GM20431 (cell line): ENCODE results near the gene TMEM163.

ENCODE experiments used
- in situ Hi-C: fragments of 300-500 bp; cut with MseI, MboI; formaldehyde crosslinking; loops from one replicate; pipeline ENCODE4 v1.15.0; 2020; ENCODE audit warnings: low sequenced_read_pairs; ENCODE audit not compliant: unreplicated experiment

TMEM163 gene

GRCh38 chr2:134694411-134694810, 24.4 kb downstream of the TMEM163 start:
- in situ Hi-C loops = no loop called here

- in situ Hi-C loops = no loop called here
Observed at GRCh38 chr2:134693359-134694330, 25.2 kb downstream of the TMEM163 start.

GRCh38 chr2:134692499-134692898, 26.3 kb downstream of the TMEM163 start:
- in situ Hi-C loops = no loop called here

GRCh38 chr2:134690629-134691215, 28.1 kb downstream of the TMEM163 start:
- in situ Hi-C loops = no loop called here

GRCh38 chr2:134689315-134689714, 29.5 kb downstream of the TMEM163 start:
- in situ Hi-C loops = no loop called here

- in situ Hi-C loops = no loop called here
Observed at GRCh38 chr2:134685967-134686366, 32.8 kb downstream of the TMEM163 start.

GRCh38 chr2:134683561-134684112, 35.2 kb downstream of the TMEM163 start:
- in situ Hi-C loops = no loop called here

GRCh38 chr2:134682726-134683125, 36.1 kb downstream of the TMEM163 start:
- in situ Hi-C loops = no loop called here

- in situ Hi-C loops = no loop called here
Observed at GRCh38 chr2:134681201-134681600, 37.6 kb downstream of the TMEM163 start.

GRCh38 chr2:134679745-134680144, 39.1 kb downstream of the TMEM163 start:
- in situ Hi-C loops = no loop called here

- in situ Hi-C loops = no loop called here
Observed at GRCh38 chr2:134679294-134679693, 39.5 kb downstream of the TMEM163 start.

- in situ Hi-C loops = no loop called here
Observed at GRCh38 chr2:134677856-134678756, 40.7 kb downstream of the TMEM163 start.

GRCh38 chr2:134676960-134677359, 41.8 kb downstream of the TMEM163 start:
- in situ Hi-C loops = no loop called here

GRCh38 chr2:134675314-134675713, 43.5 kb downstream of the TMEM163 start:
- in situ Hi-C loops = no loop called here

- in situ Hi-C loops = no loop called here
Observed at GRCh38 chr2:134674687-134675086, 44.1 kb downstream of the TMEM163 start.

- in situ Hi-C loops = no loop called here
Observed at GRCh38 chr2:134671513-134671912, 47.3 kb downstream of the TMEM163 start.

- in situ Hi-C loops = no loop called here
Observed at GRCh38 chr2:134670955-134671354, 47.8 kb downstream of the TMEM163 start.

- in situ Hi-C loops = no loop called here
Observed at GRCh38 chr2:134669731-134670669, 48.8 kb downstream of the TMEM163 start.

GRCh38 chr2:134668821-134669220, 50.0 kb downstream of the TMEM163 start:
- in situ Hi-C loops = no loop called here
